VCaP (cell line): Measurements from ENCODE around the gene NAXD.
"Not testable (repeated sequence)": the region's sequence is repeated elsewhere in the genome, so short reads cannot be mapped to it uniquely, and the experiment has no call there.

ENCODE experiments used
- H3K27ac ChIP-seq: fragments of 450-650 bp; 2 replicates; pipeline ENCODE4 v1.5.1; 2017
- TF ChIP-seq, protein P1 (sequence below): fragments of 450-650 bp; conservative IDR thresholded peaks from 2 replicates; pipeline ENCODE4 v1.5.1; 2017; ENCODE audit warnings: mild to moderate bottlenecking, moderate library complexity

Gene NAXD

DNA sequence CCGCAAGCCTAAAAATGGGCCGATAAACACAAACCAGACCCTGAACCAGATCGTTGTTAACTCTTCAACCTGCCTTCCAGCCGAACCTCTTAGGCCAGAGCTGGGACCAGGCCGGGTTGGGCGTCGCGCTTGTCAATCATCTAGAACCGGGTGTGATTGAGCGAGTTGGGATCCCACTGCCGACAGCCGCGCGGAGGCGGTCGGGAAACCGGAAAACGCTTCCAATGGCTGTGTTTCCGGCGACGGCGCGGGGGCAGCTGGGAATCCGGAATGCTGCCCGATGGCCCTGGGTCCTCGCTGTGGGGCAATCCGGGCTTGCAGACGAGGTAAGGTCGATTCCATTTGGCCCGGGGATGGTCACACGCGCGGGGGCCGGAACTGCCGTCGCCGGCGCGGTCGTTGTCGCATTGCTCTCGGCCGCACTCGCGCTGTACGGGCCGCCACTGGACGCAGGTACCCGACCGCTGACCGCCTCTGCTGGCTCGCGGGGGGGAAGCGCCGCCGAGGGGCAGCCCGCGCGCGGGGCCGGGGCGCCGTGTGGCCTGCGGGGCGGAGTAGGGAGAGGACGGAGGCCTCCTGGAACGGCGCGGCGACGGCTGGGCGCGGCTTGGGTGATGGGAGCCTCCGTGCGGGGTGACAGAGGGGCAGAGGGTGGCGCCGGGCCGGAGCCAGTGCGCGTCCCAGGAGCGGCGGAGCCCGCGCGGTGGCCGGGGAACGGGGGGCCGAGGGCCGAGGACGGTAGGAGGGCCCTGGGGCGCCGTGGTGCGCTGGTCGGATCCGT is at the start of gene NAXD:
Gene NAXD, plus strand, starts transcription at position 224 of the 781 bp plus-strand sequence. Its CDS starts 57 bp downstream, at position 281.
- TF ChIP-seq, protein P1, sequence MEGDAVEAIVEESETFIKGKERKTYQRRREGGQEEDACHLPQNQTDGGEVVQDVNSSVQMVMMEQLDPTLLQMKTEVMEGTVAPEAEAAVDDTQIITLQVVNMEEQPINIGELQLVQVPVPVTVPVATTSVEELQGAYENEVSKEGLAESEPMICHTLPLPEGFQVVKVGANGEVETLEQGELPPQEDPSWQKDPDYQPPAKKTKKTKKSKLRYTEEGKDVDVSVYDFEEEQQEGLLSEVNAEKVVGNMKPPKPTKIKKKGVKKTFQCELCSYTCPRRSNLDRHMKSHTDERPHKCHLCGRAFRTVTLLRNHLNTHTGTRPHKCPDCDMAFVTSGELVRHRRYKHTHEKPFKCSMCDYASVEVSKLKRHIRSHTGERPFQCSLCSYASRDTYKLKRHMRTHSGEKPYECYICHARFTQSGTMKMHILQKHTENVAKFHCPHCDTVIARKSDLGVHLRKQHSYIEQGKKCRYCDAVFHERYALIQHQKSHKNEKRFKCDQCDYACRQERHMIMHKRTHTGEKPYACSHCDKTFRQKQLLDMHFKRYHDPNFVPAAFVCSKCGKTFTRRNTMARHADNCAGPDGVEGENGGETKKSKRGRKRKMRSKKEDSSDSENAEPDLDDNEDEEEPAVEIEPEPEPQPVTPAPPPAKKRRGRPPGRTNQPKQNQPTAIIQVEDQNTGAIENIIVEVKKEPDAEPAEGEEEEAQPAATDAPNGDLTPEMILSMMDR, result peak; percentile 46
- H3K27ac ChIP-seq, result peak within 1 kb of the TSS; percentile 94

DNA sequence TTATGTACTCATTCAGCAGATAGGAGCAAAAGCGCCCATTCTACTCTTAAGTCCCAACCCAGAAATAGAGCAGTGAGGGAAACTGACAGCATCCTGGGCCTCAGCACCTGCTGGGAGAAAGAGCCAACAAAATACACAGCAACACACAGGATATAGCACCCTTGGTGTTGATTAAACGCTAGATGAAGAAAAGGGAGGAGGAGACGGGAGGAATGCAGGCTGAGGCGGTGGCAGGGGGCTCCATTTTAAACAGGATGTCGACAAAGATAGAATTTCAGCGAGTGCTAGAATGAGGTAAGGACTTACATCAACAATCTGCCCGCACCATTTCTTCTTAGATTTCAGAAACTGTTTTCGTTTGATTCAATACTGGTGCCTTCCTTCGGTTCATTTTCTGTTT is 49.2 kb upstream of the NAXD start:
- peak overlapping the region; percentile 0; the same call in 1 of the 2 replicates for H3K27ac ChIP-seq
- TF ChIP-seq, protein P1, result no peak

DNA sequence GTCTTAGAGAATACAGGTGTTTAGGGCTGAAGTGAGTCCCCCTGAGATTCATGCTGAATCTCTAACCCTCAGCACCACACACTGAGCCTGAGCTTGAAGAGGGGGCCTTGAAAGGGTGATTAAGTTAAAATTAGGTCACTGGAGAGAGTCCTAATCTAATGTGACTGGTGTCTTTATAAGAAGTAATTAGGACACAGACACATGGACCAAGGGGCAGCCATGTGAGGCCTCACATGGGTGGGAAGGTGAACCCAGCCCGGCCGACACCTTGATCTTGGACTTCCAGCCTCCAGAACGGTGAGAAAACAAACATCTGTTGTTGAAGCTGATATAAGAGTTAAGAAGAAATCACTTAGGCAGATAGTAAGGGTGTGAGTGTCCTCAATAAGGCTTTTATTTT is 46.7 kb upstream of the NAXD start:
- no peak overlapping the region for H3K27ac ChIP-seq
- TF ChIP-seq, protein P1, result no peak

DNA sequence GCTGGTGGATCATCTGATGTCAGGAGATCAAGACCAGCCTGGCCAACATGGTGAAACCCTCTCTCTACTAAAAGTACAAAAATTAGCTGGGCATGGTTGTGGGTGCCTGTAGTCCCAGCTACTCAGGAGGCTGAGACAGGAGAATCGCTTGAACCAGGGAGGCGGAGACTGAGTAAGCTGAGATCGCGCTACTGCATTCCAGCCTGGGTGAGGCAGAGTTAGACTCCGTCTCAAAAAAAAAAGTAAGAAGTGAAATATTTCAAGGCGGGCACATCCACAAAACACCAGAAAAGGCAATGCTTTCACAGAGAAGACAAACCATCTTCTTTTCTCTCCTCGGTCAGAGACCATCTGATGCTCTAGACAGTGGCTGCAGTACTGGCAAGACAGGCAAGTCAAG is 45.4 kb upstream of the NAXD start:
- not testable (repeated sequence) for H3K27ac ChIP-seq

DNA sequence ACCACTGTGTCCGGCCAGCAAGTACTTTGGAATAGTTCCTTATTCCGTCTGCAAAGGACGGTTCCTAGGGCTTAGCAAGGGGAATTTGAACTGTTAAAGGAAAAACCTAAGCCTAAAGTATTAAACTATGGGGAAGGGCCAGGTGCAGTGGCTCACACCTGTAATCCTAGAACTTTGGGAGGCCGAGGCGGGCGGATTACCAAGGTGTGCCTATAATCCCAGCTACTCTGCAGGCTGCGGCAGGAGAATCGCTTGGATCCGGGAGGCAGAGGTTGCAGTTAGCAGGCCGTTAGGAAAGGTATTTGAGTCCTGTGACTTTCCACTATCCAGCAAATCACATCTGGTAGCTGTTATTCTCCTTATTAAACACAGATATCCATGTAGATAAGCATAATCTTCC is 44.5 kb upstream of the NAXD start:
- no peak overlapping the region for H3K27ac ChIP-seq
- TF ChIP-seq, protein P1, result no peak

DNA sequence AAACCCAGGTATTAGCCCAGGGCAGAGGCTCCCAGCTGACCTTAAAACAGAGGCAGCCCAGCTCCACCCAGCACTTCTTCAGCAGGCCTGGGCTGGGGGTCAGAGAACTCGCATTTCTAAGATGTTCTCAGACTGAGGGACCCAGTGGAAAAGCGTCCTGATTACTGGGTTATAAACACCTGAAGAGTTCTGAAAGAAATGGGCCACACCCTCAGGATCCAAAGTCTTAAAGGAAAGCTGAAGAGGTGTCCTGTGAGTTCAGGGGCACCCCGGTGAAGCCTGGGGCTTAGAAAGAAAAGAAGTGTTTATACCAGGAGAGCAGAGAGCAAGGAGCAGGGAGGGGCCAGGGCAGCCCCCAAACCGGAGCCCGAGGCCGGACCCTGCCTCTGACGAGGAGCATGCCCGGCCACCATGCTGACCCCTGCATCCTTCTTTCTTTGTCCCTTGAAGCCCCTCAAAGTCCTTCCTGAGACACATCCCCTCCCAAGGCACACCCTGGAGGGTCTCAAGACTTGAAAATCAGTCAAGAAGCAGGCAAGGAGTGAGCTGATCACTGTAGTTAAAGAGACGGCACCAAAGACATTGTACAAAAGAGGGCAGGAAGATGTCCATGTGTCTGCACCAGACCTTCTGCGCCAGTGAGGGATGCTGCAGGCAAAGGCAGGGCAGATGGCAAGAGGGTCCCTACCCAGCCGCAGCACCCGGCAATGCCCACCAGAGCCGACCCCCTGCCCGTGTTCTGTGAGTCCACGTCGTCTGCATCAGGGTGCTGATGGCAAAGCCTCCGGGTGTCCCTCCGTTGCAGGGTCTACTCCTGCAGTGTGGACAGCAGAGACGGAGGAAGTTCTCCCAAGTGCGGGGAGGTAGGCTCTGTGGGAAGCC is 43.2 kb upstream of the NAXD start:
- TF ChIP-seq, protein P1, result no peak
- no peak overlapping the region for H3K27ac ChIP-seq

DNA sequence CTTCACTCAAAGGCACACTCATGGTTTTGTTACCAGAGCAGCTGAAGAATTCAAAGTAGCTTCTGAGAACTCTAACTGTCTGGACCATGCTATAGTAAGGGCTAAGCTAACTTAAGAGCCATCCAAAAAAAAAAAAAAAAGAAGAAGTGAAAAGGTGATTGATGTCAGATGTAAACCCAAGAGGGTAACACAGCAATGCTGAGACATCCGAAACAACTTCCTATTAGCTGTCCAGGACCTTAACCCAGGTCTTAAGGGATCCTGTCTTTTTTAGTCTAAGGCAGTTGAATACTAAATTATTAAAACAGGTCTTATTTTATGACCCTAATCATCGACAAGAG is 42.6 kb upstream of the NAXD start:
- TF ChIP-seq, protein P1, result no peak
- no peak overlapping the region for H3K27ac ChIP-seq

DNA sequence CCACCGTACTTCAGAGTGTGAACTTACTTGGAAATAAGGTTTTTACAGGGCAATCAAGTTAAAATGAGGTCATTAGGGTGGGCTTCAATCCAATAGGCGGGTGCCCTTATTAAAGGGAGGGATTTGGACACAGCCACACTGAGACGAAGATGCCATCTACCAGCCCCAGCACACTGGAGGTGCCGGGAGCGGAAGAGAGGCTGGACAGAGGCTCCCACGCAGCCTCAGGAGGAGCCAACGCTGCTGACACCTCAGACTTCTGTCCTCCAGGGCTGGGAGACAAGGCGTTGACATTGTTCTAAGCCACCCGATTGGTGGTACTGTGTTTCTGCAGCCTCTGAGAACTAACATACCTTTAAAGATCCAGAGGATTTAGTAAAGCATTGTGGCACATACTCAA is 41.2 kb upstream of the NAXD start:
- TF ChIP-seq, protein P1, result no peak
- no peak overlapping the region for H3K27ac ChIP-seq
